ENCODE measurements around the gene KIF4A.
"Not testable (repeated sequence)": the region's sequence is repeated elsewhere in the genome, so short reads cannot be mapped to it uniquely, and the experiment has no call there.

KIF4A gene

GRCh38 chrX:70400181-70400580 is 110.3 kb downstream of the KIF4A start:
- CTCF ChIA-PET, H3K4me1 Mint-ChIP-seq, H3K4me3 Mint-ChIP-seq, H3K27me3 Mint-ChIP-seq, DNase-seq, H3K27ac Mint-ChIP-seq, H3K9me3 Mint-ChIP-seq: not testable (repeated sequence)
- H3K36me3 Mint-ChIP-seq, result peaks cover 33% of the 10 kb centered on the region

GRCh38 chrX:70402721-70403120 is 112.8 kb downstream of the KIF4A start:
- Mint-ChIP-seq H3K4me3 (no peak overlapping the region), H3K4me1 (peaks cover 8% of the 10 kb centered on the region), H3K36me3 (peaks cover 34% of the 10 kb centered on the region), H3K9me3 (no peaks in the 10 kb centered on the region), H3K27me3 (no peaks in the 10 kb centered on the region), H3K27ac (no peak overlapping the region)
- DNase-seq, result no peak
- CTCF ChIA-PET, result no interaction called here

GRCh38 chrX:70405003-70405402 is 115.1 kb downstream of the KIF4A start:
- CTCF ChIA-PET, result no interaction called here
- no peaks in the 10 kb centered on the region for H3K9me3 Mint-ChIP-seq
- no peak overlapping the region for H3K27ac Mint-ChIP-seq

GRCh38 chrX:70410921-70411320 is 121.0 kb downstream of the KIF4A start:
- Mint-ChIP-seq H3K9me3 (no peaks in the 10 kb centered on the region), H3K27me3 (no peaks in the 10 kb centered on the region), H3K27ac (no peak overlapping the region), H3K4me3 (no peak overlapping the region), H3K4me1 (no peaks in the 10 kb centered on the region), H3K36me3 (peaks cover 21% of the 10 kb centered on the region)
- no peak for DNase-seq
- CTCF ChIA-PET, result no interaction called here

More at GRCh38 chrX:70405003-70405402, 115.1 kb downstream of the KIF4A start:
- Mint-ChIP-seq H3K36me3 (peaks cover 36% of the 10 kb centered on the region), H3K4me3 (no peak overlapping the region), H3K4me1 (no peaks in the 10 kb centered on the region), H3K27me3 (no peaks in the 10 kb centered on the region)
- DNase-seq, result no peak

- no peaks in the 10 kb centered on the region for H3K9me3 Mint-ChIP-seq
- DNase-seq, result no peak
- H3K4me3 Mint-ChIP-seq, result no peak overlapping the region
- no peak overlapping the region for H3K27ac Mint-ChIP-seq
- CTCF ChIA-PET, result no interaction called here
- peaks cover 16% of the 10 kb centered on the region for H3K36me3 Mint-ChIP-seq
- H3K27me3 Mint-ChIP-seq, result no peaks in the 10 kb centered on the region
- no peaks in the 10 kb centered on the region for H3K4me1 Mint-ChIP-seq
Observed at GRCh38 chrX:70411475-70411874, 121.6 kb downstream of the KIF4A start.

GRCh38 chrX:70421618-70422017 is 131.7 kb downstream of the KIF4A start:
- H3K9me3 Mint-ChIP-seq, result no peaks in the 10 kb centered on the region
- no peaks in the 10 kb centered on the region for H3K27me3 Mint-ChIP-seq
- no peak overlapping the region for H3K4me3 Mint-ChIP-seq
- no peak overlapping the region for H3K27ac Mint-ChIP-seq
- H3K4me1 Mint-ChIP-seq, result no peaks in the 10 kb centered on the region
- CTCF ChIA-PET, result no interaction called here
- peaks cover 7% of the 10 kb centered on the region for H3K36me3 Mint-ChIP-seq
- DNase-seq, result no peak

GRCh38 chrX:70422851-70423341 is 133.0 kb downstream of the KIF4A start, which contains the start of gene GDPD2:
Gene GDPD2, plus strand, starts transcription at chrX:70423314. Its CDS starts 1,671 bp downstream, at chrX:70424985.
- DNase-seq, result no peak
- no peaks in the 10 kb centered on the region for H3K4me1 Mint-ChIP-seq
- no peaks in the 10 kb centered on the region for H3K27me3 Mint-ChIP-seq
- no peak within 1 kb of the TSS for H3K4me3 Mint-ChIP-seq
- CTCF ChIA-PET, result interaction anchor here (1.4 kb wide), 1 partner anchor 10 kb away, joined by 12 read pairs; no protein-coding TSS in a partner anchor
- no peak within 1 kb of the TSS for H3K27ac Mint-ChIP-seq
- H3K36me3 Mint-ChIP-seq, result peaks cover 7% of the 10 kb centered on the region
- H3K9me3 Mint-ChIP-seq, result no peaks in the 10 kb centered on the region

GRCh38 chrX:70423936-70424675 is 134.2 kb downstream of the KIF4A start:
- no peaks in the 10 kb centered on the region for H3K4me1 Mint-ChIP-seq

GRCh38 chrX:70424801-70425200 is 134.9 kb downstream of the KIF4A start:
- Mint-ChIP-seq H3K36me3 (peaks cover 7% of the 10 kb centered on the region), H3K27ac (no peak overlapping the region), H3K27me3 (no peaks in the 10 kb centered on the region), H3K9me3 (no peaks in the 10 kb centered on the region), H3K4me3 (no peak overlapping the region), H3K4me1 (no peaks in the 10 kb centered on the region)
- CTCF ChIA-PET, result no interaction called here
- DNase-seq, result no peak

More at GRCh38 chrX:70423936-70424675, 134.2 kb downstream of the KIF4A start:
- CTCF ChIA-PET, result interaction anchor here (1.4 kb wide), 1 partner anchor 9 kb away, joined by 12 read pairs; no protein-coding TSS in a partner anchor
- Mint-ChIP-seq H3K27me3 (no peaks in the 10 kb centered on the region), H3K4me3 (no peak overlapping the region), H3K9me3 (no peaks in the 10 kb centered on the region), H3K27ac (no peak overlapping the region), H3K36me3 (peaks cover 7% of the 10 kb centered on the region)
- DNase-seq, result no peak

- DNase-seq, result no peak
- no peak overlapping the region for H3K4me3 Mint-ChIP-seq
- no peaks in the 10 kb centered on the region for H3K36me3 Mint-ChIP-seq
- no peaks in the 10 kb centered on the region for H3K9me3 Mint-ChIP-seq
- no peaks in the 10 kb centered on the region for H3K27me3 Mint-ChIP-seq
- CTCF ChIA-PET, result no interaction called here
- H3K4me1 Mint-ChIP-seq, result no peaks in the 10 kb centered on the region
- no peak overlapping the region for H3K27ac Mint-ChIP-seq
Observed at GRCh38 chrX:70426286-70427278, 136.7 kb downstream of the KIF4A start.

GRCh38 chrX:70427365-70427764 is 137.5 kb downstream of the KIF4A start:
- H3K27me3 Mint-ChIP-seq, result no peaks in the 10 kb centered on the region
- no peak overlapping the region for H3K4me3 Mint-ChIP-seq
- H3K36me3 Mint-ChIP-seq, result no peaks in the 10 kb centered on the region
- DNase-seq, result no peak
- H3K4me1 Mint-ChIP-seq, result no peaks in the 10 kb centered on the region
- CTCF ChIA-PET, result no interaction called here
- no peak overlapping the region for H3K27ac Mint-ChIP-seq
- no peaks in the 10 kb centered on the region for H3K9me3 Mint-ChIP-seq

GRCh38 chrX:70429759-70430158 is 139.9 kb downstream of the KIF4A start:
- H3K4me3 Mint-ChIP-seq, result no peak overlapping the region
- no peak overlapping the region for H3K27ac Mint-ChIP-seq
- H3K27me3 Mint-ChIP-seq, result peaks cover 10% of the 10 kb centered on the region
- CTCF ChIA-PET, result interaction anchor here (1.0 kb wide), 1 partner anchor 296 kb away, joined by 3 read pairs; the partner anchor contains the start of gene IGBP1
- H3K36me3 Mint-ChIP-seq, result no peaks in the 10 kb centered on the region
- no peak for DNase-seq
- H3K4me1 Mint-ChIP-seq, result peaks cover 13% of the 10 kb centered on the region
- no peaks in the 10 kb centered on the region for H3K9me3 Mint-ChIP-seq

- Mint-ChIP-seq H3K4me1 (peaks cover 21% of the 10 kb centered on the region), H3K27ac (no peak overlapping the region), H3K9me3 (no peaks in the 10 kb centered on the region), H3K4me3 (peak overlapping the region; percentile 84), H3K36me3 (no peaks in the 10 kb centered on the region), H3K27me3 (peaks cover 40% of the 10 kb centered on the region)
- DNase-seq, result no peak
- CTCF ChIA-PET, result interaction anchor here (0.9 to 2.9 kb wide), 6 partner anchors 10 to 300 kb away, joined by 3 to 12 read pairs (median 4); partner anchors contain the start of genes GDPD2 and IGBP1
Observed at GRCh38 chrX:70432936-70433847, 143.3 kb downstream of the KIF4A start.
